Peyer's patch (tissue), 4 donors: Measurements from ENCODE around the gene PLA2G2C.

Source experiments
- POLR2A ChIP-seq, 2 donors: fragments of 450-650 bp; IDR thresholded peaks; one replicate each; pipeline ENCODE4 v1.5.1; 2017; ENCODE audit warnings: antibody characterized with exemption in 2 of 2, mild to moderate bottlenecking in 2 of 2, moderate library complexity in 2 of 2
- TF ChIP-seq, protein P1 (sequence below), 6 experiments: fragments of 450-650 bp in 4 of 6; fragments of 200-600 bp in 2 of 6; sonication (generic) in 1 of 6; IDR thresholded peaks; one replicate each; pipeline ENCODE4 v1.5.1; 2017 to 2019; ENCODE audit warnings: antibody characterized with exemption in 6 of 6, mild to moderate bottlenecking in 3 of 6, moderate library complexity in 1 of 6

DNA sequence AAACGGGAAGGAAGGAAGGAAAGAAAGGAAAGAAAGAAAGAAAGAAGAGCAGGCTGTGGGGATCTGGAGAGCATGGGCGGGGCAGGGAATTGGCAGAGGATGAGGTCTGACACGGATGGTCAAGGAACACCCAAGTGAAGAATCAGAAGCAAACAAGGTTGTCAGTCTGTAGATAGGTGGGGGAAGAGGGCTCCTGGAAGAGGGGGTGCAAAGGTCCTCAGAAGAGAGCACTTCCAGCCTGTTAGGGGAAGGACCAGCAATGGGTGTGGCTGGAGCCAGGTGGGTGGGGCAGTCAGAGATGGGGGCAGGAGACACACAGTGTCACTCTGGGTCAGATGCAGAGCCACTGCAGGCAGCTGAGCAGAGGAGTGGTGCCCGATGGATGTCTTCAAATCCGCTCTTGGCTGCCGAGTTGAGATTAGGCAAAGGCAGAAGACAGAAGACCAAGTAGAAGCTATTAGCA, 11.0 kb upstream of the PLA2G2C start:
- TF ChIP-seq, protein P1, sequence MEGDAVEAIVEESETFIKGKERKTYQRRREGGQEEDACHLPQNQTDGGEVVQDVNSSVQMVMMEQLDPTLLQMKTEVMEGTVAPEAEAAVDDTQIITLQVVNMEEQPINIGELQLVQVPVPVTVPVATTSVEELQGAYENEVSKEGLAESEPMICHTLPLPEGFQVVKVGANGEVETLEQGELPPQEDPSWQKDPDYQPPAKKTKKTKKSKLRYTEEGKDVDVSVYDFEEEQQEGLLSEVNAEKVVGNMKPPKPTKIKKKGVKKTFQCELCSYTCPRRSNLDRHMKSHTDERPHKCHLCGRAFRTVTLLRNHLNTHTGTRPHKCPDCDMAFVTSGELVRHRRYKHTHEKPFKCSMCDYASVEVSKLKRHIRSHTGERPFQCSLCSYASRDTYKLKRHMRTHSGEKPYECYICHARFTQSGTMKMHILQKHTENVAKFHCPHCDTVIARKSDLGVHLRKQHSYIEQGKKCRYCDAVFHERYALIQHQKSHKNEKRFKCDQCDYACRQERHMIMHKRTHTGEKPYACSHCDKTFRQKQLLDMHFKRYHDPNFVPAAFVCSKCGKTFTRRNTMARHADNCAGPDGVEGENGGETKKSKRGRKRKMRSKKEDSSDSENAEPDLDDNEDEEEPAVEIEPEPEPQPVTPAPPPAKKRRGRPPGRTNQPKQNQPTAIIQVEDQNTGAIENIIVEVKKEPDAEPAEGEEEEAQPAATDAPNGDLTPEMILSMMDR (IDR thresholded peaks at IDR 0.05): no peak
- TF ChIP-seq POLR2A (IDR thresholded peaks at IDR 0.05): no peak
